Adrenal gland (tissue), 12 donors: ENCODE measurements around the gene KCNA2. TPM values are rescaled to one million over a fixed set of nuclear protein-coding genes. Genes with fewer than 3 reads are reported as not detected.

Experiments
- DNase-seq, 7 donors: peaks; one replicate each; pipeline ENCODE4 v3.0.0-alpha.2; 2019 to 2020
- H3K27ac ChIP-seq, 5 donors: fragments of 200-600 bp; sonication (generic) in 4 of 5; 1 replicate in 3 of 5; 2 replicates in 2 of 5; pipeline versions ENCODE4 v1.5.1 to v1.8.0; 2016 to 2020; ENCODE audit warnings: mild to moderate bottlenecking in 1 of 5
- H3K27me3 ChIP-seq: fragments of 200-600 bp; 2 replicates; pipeline ENCODE4 v1.8.0; 2021
- H3K36me3 ChIP-seq, 2 donors: fragments of 200-600 bp; replicated peaks in 1 of 2; 1 replicate in 1 of 2; 2 replicates in 1 of 2; pipeline versions ENCODE4 v1.5.1 to v1.8.0; 2018 to 2022
- H3K4me1 ChIP-seq, 2 donors: fragments of 200-600 bp; replicated peaks in 1 of 2; 1 replicate in 1 of 2; 2 replicates in 1 of 2; pipeline versions ENCODE4 v1.5.1 to v1.8.0; 2018 to 2021
- H3K4me3 ChIP-seq, 4 donors: fragments of 200-600 bp; sonication (generic) in 3 of 4; one replicate each; pipeline ENCODE4 v1.5.1; 2016 to 2018
- H3K9me3 ChIP-seq, 3 donors: fragments of 200-600 bp; sonication (generic) in 1 of 3; replicated peaks in 1 of 3; 1 replicate in 2 of 3; 2 replicates in 1 of 3; pipeline versions ENCODE4 v1.5.1 to v1.8.0; 2016 to 2021
- CTCF ChIP-seq, 6 experiments: fragments of 450-650 bp in 4 of 6; fragments of 200-600 bp in 2 of 6; sonication (generic) in 1 of 6; IDR thresholded peaks; 1 replicate in 5 of 6; 2 replicates in 1 of 6; pipeline versions ENCODE4 v1.5.1 to v1.8.0; 2016 to 2021; ENCODE audit warnings: antibody characterized with exemption in 6 of 6, mild to moderate bottlenecking in 2 of 6, moderate library complexity in 1 of 6
- POLR2A ChIP-seq, 2 donors: fragments of 450-650 bp; IDR thresholded peaks; one replicate each; pipeline ENCODE4 v1.6.1; 2017; ENCODE audit warnings: antibody characterized with exemption in 2 of 2, mild to moderate bottlenecking in 2 of 2, moderate library complexity in 1 of 2
- WGBS, 4 donors: extraction: QIAGEN DNeasy Blood & Tissue Kit in 2 of 4; methylation state at CpG; one replicate each; pipeline versions ENCODE4 v1.1.5 to v1.1.7; 2013 to 2017; 5-methylcytosine and 5-hydroxymethylcytosine counted together
- intact Hi-C, 2 donors: fragments of 100-400 bp; cut with DNase I; formaldehyde crosslinking; loops; one replicate each; pipeline versions ENCODE4 v1.14.1 to v1.15.0; 2022 to 2023
- polyA plus RNA-seq, 3 donors: library from polyadenylated mRNA; stranded (reverse); fragments of 200-250 nt in 2 of 3; fragments of 350-450 nt in 1 of 3; fragmentation: Illumina TruSeq in 1 of 3; extraction: RNeasy Lipid Tissue Mini Kit (QIAGEN cat#74804) in 1 of 3; gene quantifications; one replicate each; pipeline ENCODE4 v1.2.3, GENCODE V29; 2013 to 2014
- total RNA-seq, 9 donors: library from RNA; depleted of rRNA in 4 of 9; stranded (reverse); fragments of >200 nt in 4 of 9; fragments of 120-200 nt in 1 of 9; fragmentation: NEBNext Ultra II Directional in 1 of 9; extraction: Animal tissue kit (Norgen Biotek cat#: 25700) in 1 of 9; gene quantifications; one replicate each; pipeline versions ENCODE4 v1.1.0 to v1.2.4, GENCODE V29; 2013 to 2023
- donor health status: healthy with polysubstance abuse.
- donor health status: Bipolar disorder and iron deficiency.
- donor health status: DM: yes; HTN: yes; CAD: no.
- donor health status: DM: no; HTN: no; CAD: no.
- donor health status: DM: no; HTN: no; CAD: no.
- donor health status: DM: yes; HTN: yes; CAD: no.

Gene KCNA2
- total and polyA plus RNA-seq, 12 donors: 0.06 to 16.9 (median 0.38) TPM; not detected in 1

- no peak overlapping the region for H3K27ac ChIP-seq
- H3K27me3 ChIP-seq: peaks cover 5% of the 10 kb centered on the region
- no peak for DNase-seq
- no peaks in the 10 kb centered on the region for H3K36me3 ChIP-seq
- TF ChIP-seq CTCF (IDR thresholded peaks at IDR 0.05) (no peak), POLR2A (IDR thresholded peaks at IDR 0.05) (no peak)
- intact Hi-C loops: loop anchor here in 1 of 2 donors (10.0 kb wide), 1 partner anchor 56 kb away; no protein-coding TSS in a partner anchor
- H3K4me3 ChIP-seq: no peak overlapping the region
- H3K4me1 ChIP-seq: peaks cover 0 to 9% of the 10 kb centered on the region in 2 donors
- WGBS, 4 donors: 30 to 49% (median 42%) methylated on average over 4 of the region's 4 CpGs
- no peaks in the 10 kb centered on the region for H3K9me3 ChIP-seq
Measured at GRCh38 chr1:110559157-110559556, 47.0 kb downstream of the KCNA2 start.

- H3K27ac ChIP-seq: no peak overlapping the region
- 69 to 86% (median 73%) methylated on average over 3 of the region's 3 CpGs for WGBS, 4 donors
- H3K36me3 ChIP-seq: no peaks in the 10 kb centered on the region
- no peaks in the 10 kb centered on the region for H3K9me3 ChIP-seq
- TF ChIP-seq CTCF (IDR thresholded peaks at IDR 0.05): no peak
- TF ChIP-seq POLR2A (IDR thresholded peaks at IDR 0.05): no peak
- peaks cover 14% of the 10 kb centered on the region for H3K27me3 ChIP-seq
- peaks cover 0 to 9% of the 10 kb centered on the region in 2 donors for H3K4me1 ChIP-seq
- no peak overlapping the region for H3K4me3 ChIP-seq
- DNase-seq: no peak
- intact Hi-C loops: loop anchor here in 1 of 2 donors (10.0 kb wide), 1 partner anchor 57 kb away; no protein-coding TSS in a partner anchor
Measured at GRCh38 chr1:110557481-110557880, 48.7 kb downstream of the KCNA2 start.

- TF ChIP-seq POLR2A (IDR thresholded peaks at IDR 0.05) (no peak), CTCF (IDR thresholded peaks at IDR 0.05) (no peak)
- intact Hi-C loops: loop anchor here in 1 of 2 donors (10.0 kb wide), 1 partner anchor 58 kb away; no protein-coding TSS in a partner anchor
- Histone ChIP-seq H3K4me3 (no peak overlapping the region), H3K36me3 (no peaks in the 10 kb centered on the region), H3K27ac (no peak overlapping the region), H3K9me3 (no peaks in the 10 kb centered on the region), H3K27me3 (peaks cover 16% of the 10 kb centered on the region), H3K4me1 (peaks cover 0 to 9% of the 10 kb centered on the region in 2 donors)
- WGBS, 4 donors: 64 to 71% (median 69%) methylated on average over 4 to 5 of the region's 5 CpGs; no CpG with 5 or more reads in 1 of the 4 donors
- peak in 1 of 7 donors; percentile 56 for DNase-seq
Measured at GRCh38 chr1:110556471-110556807, 49.7 kb downstream of the KCNA2 start.

- peaks cover 0 to 9% of the 10 kb centered on the region in 2 donors for H3K4me1 ChIP-seq
- no peak for TF ChIP-seq CTCF (IDR thresholded peaks at IDR 0.05)
- TF ChIP-seq POLR2A (IDR thresholded peaks at IDR 0.05): no peak
- 28 to 62% (median 51%) methylated on average over 6 to 11 of the region's 11 CpGs for WGBS, 4 donors
- peak overlapping the region in 1 of 4 donors; percentile 24 for H3K4me3 ChIP-seq
- peaks cover 20% of the 10 kb centered on the region for H3K27me3 ChIP-seq
- H3K36me3 ChIP-seq: no peaks in the 10 kb centered on the region
- peak; percentile 27 to 67 (median 43) for DNase-seq
- no peaks in the 10 kb centered on the region for H3K9me3 ChIP-seq
- H3K27ac ChIP-seq: no peak overlapping the region
- intact Hi-C loops: loop anchor here (2.0 to 10.0 kb wide), 2 partner anchors 59 to 61 kb away; no protein-coding TSS in a partner anchor
Measured at GRCh38 chr1:110555807-110556470, 50.2 kb downstream of the KCNA2 start.
